Smooth muscle cell of the brain vasculature (primary cell): ENCODE measurements around the gene MBLAC2.

Experiments
- DNase-seq: peaks from one replicate; pipeline ENCODE4 v3.0.0-alpha.2; 2012; ENCODE audit warnings: low read depth, low spot score

MBLAC2 gene

GRCh38 chr5:90474235-90475107 is at the start of gene MBLAC2, which contains the start of gene POLR3G:
Gene MBLAC2 (minus strand): TSS chr5:90474771. CDS start chr5:90474292, 479 bp downstream.
Gene POLR3G (plus strand): TSS chr5:90474864. CDS start chr5:90485568, 10,704 bp downstream.
- DNase-seq = peak; percentile 69

- DNase-seq = no peak
Observed at GRCh38 chr5:90519081-90519480, 44.5 kb upstream of the MBLAC2 start.

- DNase-seq = no peak
Observed at GRCh38 chr5:90518661-90519060, 44.1 kb upstream of the MBLAC2 start.

GRCh38 chr5:90514520-90514919 is 39.9 kb upstream of the MBLAC2 start:
- no peak for DNase-seq

- no peak for DNase-seq
Observed at GRCh38 chr5:90510438-90510837, 35.9 kb upstream of the MBLAC2 start.

GRCh38 chr5:90506221-90506620 is 31.6 kb upstream of the MBLAC2 start:
- no peak for DNase-seq

- DNase-seq = no peak
Observed at GRCh38 chr5:90504743-90505142, 30.2 kb upstream of the MBLAC2 start.

GRCh38 chr5:90503596-90503995 is 29.0 kb upstream of the MBLAC2 start:
- no peak for DNase-seq

GRCh38 chr5:90495146-90495545 is 20.6 kb upstream of the MBLAC2 start:
- no peak for DNase-seq

- no peak for DNase-seq
Observed at GRCh38 chr5:90494043-90494442, 19.5 kb upstream of the MBLAC2 start.

- no peak for DNase-seq
Observed at GRCh38 chr5:90488791-90489190, 14.2 kb upstream of the MBLAC2 start.

- DNase-seq = no peak
Observed at GRCh38 chr5:90484540-90484939, 10.0 kb upstream of the MBLAC2 start.

GRCh38 chr5:90483206-90483605 is 8.6 kb upstream of the MBLAC2 start:
- DNase-seq = no peak

- DNase-seq = no peak
Observed at GRCh38 chr5:90480699-90481098, 6.1 kb upstream of the MBLAC2 start.

GRCh38 chr5:90479611-90480385 is 5.2 kb upstream of the MBLAC2 start:
- no peak for DNase-seq

- no peak for DNase-seq
Observed at GRCh38 chr5:90477621-90478215, 3.1 kb upstream of the MBLAC2 start.

- no peak for DNase-seq
Observed at GRCh38 chr5:90477073-90477472, 2.5 kb upstream of the MBLAC2 start.

GRCh38 chr5:90476391-90476790 is 1.8 kb upstream of the MBLAC2 start:
- no peak for DNase-seq

- DNase-seq = no peak
Observed at GRCh38 chr5:90475436-90475980, 937 bp upstream of the MBLAC2 start.

GRCh38 chr5:90473396-90474234 is 956 bp downstream of the MBLAC2 start:
- DNase-seq = no peak

GRCh38 chr5:90472783-90473395 is 1.7 kb downstream of the MBLAC2 start:
- DNase-seq = no peak
